ENCODE measurements around the gene STMND1. TPM values are rescaled to one million over a fixed set of nuclear protein-coding genes. Genes with fewer than 3 reads are reported as not detected.

STMND1 gene
- total and polyA plus RNA-seq, 10 of the 15 experiments (the other 5 are each of a cell fraction or from before 2014, with no cell fraction given): 0.15 TPM; not detected in 9

GRCh38 chr6:17125407-17125806 is 23.6 kb downstream of the STMND1 start (continued):
- no peak for TF ChIP-seq ELK1 (IDR thresholded peaks at IDR 0.05; ENCODE audit: low read depth, low read length)

- Histone ChIP-seq H3K9me3 (replicated peaks; ENCODE audit: control insufficient read depth, insufficient read depth, low read length) (no peaks in the 10 kb centered on the region), H3K27me3 (replicated peaks in 1 of 2; ENCODE audit: control insufficient read depth in 2 of 2, insufficient read depth in 2 of 2, low read length in 1 of 2) (no peaks in the 10 kb centered on the region), H3K4me3 (no peak overlapping the region), H2AFZ (ENCODE audit: control insufficient read depth, low read depth, low read length) (no peak overlapping the region), H3K9ac (ENCODE audit: control insufficient read depth, insufficient read depth, low read length) (no peak overlapping the region), H3K36me3 (ENCODE audit: control insufficient read depth in 2 of 2, insufficient read depth in 2 of 2, low read length in 1 of 2) (no peaks in the 10 kb centered on the region), H3K4me1 (ENCODE audit: control insufficient read depth, insufficient read depth, low read length) (no peaks in the 10 kb centered on the region), H4K20me1 (ENCODE audit: control insufficient read depth, insufficient read depth) (no peaks in the 10 kb centered on the region), H3K79me2 (ENCODE audit: control insufficient read depth, insufficient read depth, low read length) (no peaks in the 10 kb centered on the region), H3K4me2 (ENCODE audit: control insufficient read depth, insufficient read depth) (no peak overlapping the region), H3K27ac (ENCODE audit: control insufficient read depth, insufficient read depth) (no peak overlapping the region)
- RAD21 ChIA-PET (ENCODE audit: unreplicated experiment): no interaction called here
- SMC1A ChIA-PET (ENCODE audit: uncharacterized antibody, unreplicated experiment): no interaction called here
- in situ Hi-C loops (cut with MboI): no loop called here
- TF ChIP-seq LARP7 (IDR thresholded peaks at IDR 0.05): no peak
- no peak for TF ChIP-seq CHD1 (IDR thresholded peaks at IDR 0.05; ENCODE audit: low read depth, low read length)
- TF ChIP-seq NFIC (IDR thresholded peaks at IDR 0.05; ENCODE audit: low read depth, low read length): no peak
- no peak for TF ChIP-seq TARDBP (IDR thresholded peaks at IDR 0.05; ENCODE audit: borderline replicate concordance)
- TF ChIP-seq ZNF384 (IDR thresholded peaks at IDR 0.05; ENCODE audit: borderline replicate concordance, low read depth, low read length): no peak
- no peak for TF ChIP-seq SIX5 (IDR thresholded peaks at IDR 0.05; ENCODE audit: low read depth, low read length, severe bottlenecking)
- TF ChIP-seq BMI1 (IDR thresholded peaks at IDR 0.05; ENCODE audit: borderline replicate concordance): no peak
- POLR2A ChIA-PET: no interaction called here
- intact Hi-C loops (cut with micrococcal nuclease; ENCODE audit: unreplicated experiment): no loop called here
- DNase-seq (ENCODE audit: low read depth, low spot score) (no peak), FAIRE-seq (no peak), ATAC-seq (no peak)
- CTCF ChIA-PET: no interaction called here
- no TSS peak for BruUV-seq (replicated peaks)
- WGBS (ENCODE audit: insufficient coverage, insufficient replicate concordance, low lambda C conversion rate, missing lambda C conversion rate): 0% methylated on average over 3 of the region's 3 CpGs
Measured at GRCh38 chr6:17130786-17131185, 28.9 kb downstream of the STMND1 start.

Data from GM12878 (cell line).